HG03457 (cell line): ENCODE results near the gene LIPN.

Experiments used
- ATAC-seq: cut with Tn5 transposase; IDR thresholded peaks from one replicate; pipeline ENCODE4 v1.9.1; 2021; ENCODE audit warnings: moderate number of reproducible peaks; ENCODE audit not compliant: unreplicated experiment

Gene LIPN

GRCh38 chr10:88782222-88782621 is 22.4 kb downstream of the LIPN start:
- no peak for ATAC-seq

DNA sequence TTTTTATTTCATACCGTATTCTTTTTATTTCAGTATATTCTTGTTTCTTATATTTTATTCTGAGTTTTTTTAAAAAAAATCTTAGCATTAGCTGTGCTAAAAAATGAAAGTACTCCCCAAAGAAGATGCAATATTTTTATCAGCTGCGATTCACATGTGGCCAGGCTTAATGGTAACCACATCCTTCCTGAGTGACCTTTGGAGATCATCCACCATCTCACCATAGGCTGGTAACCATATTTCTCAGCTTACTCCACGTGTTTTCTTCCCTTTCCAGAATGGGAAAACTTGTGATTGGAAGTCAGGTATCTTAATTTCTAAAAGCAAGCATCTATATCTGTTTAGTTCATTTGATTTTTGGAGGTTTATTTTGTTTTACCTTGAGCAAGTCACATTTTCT is 23.9 kb downstream of the LIPN start:
- no peak for ATAC-seq

DNA sequence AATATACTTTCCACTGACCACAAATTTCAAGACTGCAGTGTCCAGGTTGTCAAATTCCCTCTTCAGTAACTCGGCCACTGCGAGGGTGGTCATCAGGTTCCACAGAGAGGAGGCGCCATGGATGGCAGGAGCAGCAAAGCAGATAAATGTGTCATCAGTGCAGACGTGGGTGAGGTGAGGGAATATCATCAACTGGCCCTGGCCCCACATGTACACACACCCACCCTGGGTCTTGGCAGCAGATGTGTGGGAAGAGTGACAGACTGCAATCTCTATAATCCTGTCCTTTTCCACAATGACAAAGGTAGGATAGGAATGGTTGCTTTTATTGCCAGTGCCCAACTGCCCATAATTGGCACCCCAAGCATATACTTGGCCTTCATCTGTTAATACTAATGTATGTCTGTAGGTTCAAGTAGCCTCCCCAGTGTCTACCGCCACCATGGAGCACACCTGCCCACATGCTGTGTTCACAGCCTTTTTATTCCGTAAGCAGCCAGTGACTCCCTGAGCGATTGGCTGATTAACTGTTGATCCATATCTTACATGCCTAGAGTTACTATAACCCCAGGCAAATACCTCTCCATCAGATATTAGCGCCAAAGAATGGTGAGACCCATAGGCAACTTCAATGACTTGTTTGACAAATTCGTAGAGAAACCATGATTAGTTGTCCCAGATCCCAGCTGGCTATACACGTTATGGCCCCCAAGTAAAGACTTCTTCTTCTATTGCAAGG is 26.4 kb downstream of the LIPN start:
- no peak for ATAC-seq

DNA sequence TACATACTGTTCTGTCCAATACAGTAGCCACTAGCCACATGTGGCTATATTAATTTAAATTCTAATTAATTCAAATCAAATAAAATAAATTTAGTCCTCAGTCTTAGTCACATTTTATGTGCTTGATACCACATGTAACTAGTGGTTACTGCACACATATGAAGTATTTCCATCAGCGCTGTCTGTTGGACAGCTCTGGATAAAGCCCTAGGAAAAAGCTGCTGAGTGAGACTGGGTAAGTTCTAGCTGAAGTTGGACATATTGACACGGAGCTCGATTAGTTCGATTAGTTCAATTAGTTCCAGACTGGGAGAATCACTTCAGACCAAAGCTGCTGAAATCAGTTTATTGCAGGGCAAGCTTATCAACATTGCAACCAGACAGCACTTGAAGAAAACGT is 27.6 kb downstream of the LIPN start:
- ATAC-seq = no peak

- ATAC-seq = no peak
Observed at GRCh38 chr10:88788924-88789323, 29.1 kb downstream of the LIPN start.

DNA sequence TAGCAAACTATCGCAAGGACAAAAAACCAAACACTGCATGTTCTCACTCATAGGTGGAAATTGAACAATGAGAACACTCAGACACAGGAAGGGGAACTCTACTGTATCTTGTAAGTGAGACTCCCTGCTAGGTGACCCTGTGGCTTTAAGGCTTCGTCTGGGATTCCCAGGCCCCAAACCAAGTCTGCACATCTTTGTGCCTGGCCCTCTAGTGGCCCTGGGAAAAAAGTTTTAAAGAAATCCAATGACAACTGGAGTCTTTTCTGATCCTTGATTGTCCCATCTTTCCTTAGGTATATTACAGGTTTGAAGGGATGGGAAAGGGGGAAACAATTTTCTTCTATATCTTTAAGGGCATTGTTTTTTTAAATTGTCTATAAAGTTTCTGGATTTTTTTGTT is 32.1 kb downstream of the LIPN start:
- no peak for ATAC-seq

DNA sequence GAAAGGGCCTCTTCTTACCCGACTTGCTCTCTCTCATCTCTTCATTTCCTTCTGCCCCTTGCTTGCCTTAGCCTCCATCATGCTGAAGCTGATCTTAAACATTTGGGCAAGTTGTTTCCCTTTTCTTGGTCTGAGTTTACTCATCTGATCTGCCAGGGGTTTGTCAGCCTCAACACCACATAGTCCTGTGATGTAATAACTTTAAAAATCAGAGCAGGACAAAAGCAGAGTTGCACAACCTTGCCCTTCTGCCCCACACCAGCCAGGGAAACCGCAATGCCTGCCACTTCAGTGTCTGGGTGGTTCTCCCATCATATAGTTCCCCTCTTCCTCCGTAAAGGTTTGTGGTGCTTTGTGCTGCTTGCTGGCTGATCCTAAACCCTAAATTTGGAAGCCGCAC is 32.8 kb downstream of the LIPN start:
- no peak for ATAC-seq

DNA sequence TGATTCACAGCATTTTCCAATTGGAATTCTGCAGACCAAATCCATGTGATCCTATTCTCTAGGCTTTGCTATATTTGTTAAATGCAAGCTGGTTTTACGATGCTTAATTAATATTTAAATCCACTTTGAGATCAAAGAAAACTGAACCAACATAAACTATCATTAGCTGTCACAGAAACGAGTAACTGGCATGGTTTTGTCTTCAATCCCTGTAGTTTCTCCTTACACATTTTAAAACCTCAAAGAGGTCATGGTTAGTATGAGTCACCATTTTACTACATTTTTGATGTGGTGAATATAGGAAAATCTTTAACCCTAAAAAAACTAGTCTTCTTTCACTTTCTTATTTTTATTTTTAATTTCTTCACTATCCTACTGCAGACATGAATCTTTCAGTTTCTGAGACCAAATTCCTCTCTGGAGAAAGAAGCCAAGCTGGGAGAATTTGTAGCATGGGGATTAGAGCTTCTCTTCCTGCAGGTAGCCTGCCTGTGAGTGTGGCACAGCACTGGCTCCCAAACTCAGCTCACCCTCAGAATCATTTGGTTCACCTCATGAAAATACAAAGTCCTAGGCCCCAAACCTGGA is 34.0 kb downstream of the LIPN start:
- no peak for ATAC-seq

GRCh38 chr10:88794731-88795130 is 34.9 kb downstream of the LIPN start:
- no peak for ATAC-seq

- ATAC-seq = no peak
Observed at GRCh38 chr10:88800152-88801125, 40.6 kb downstream of the LIPN start.

DNA sequence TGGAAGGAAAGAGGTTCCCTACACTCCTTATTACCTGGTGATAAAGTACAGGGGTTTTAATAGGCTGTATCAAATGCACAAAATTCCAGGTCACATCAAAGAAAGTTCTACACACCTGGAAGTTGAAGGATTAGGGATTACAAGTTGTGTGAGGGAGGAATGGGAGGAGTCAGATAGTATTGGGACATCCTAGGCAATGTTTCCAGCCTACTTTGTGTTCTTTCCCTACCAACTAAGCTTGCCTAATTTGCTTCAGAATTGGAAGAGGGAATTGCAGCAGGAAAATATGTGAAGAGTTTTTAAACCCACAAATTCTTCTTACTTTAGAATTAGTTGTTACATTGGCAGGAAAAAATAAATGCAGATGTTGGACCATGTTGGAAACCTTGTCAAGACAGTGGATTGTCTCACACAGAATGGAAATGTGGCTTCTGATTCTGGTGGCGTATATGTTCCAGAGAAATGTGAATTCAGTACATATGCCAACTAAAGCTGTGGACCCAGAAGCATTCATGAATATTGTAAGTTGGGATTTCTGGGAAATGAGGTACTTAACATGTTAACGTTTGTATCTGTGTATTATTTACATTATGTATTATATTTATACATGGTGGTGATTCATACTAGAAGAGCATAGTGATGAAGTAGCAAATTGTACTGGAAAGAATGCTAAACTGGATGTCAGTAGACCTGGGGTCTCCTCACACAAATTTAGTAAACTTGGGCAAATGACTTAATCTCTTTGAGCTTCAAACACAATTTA is 42.9 kb downstream of the LIPN start, which contains the start of gene LIPM:
Gene LIPM (plus strand): TSS at position 208 of the 763 bp plus-strand sequence. CDS start 167 bp downstream, at position 375.
- ATAC-seq = no peak

DNA sequence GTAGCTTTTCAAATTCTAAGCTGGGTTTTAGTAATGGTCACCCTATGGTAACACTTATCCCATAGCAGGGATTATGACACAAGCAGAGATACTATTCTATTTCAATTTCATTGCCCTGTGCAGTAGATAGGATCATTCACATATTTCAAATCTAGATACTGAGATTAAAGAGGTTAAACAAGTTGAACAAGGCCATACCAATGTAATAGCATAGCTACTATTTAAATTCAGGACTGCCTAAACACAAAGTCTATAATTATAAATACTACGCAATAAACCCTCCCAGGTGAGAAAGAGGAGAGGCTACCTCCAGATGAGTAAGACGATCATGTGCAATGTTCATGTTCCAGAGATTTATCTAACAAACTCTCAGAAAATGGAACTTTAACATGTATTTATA is 43.8 kb downstream of the LIPN start:
- no peak for ATAC-seq

GRCh38 chr10:88804083-88804812 is 44.4 kb downstream of the LIPN start:
- ATAC-seq = no peak

- no peak for ATAC-seq
Observed at GRCh38 chr10:88805361-88805760, 45.5 kb downstream of the LIPN start.

- ATAC-seq = no peak
Observed at GRCh38 chr10:88805924-88806323, 46.1 kb downstream of the LIPN start.

DNA sequence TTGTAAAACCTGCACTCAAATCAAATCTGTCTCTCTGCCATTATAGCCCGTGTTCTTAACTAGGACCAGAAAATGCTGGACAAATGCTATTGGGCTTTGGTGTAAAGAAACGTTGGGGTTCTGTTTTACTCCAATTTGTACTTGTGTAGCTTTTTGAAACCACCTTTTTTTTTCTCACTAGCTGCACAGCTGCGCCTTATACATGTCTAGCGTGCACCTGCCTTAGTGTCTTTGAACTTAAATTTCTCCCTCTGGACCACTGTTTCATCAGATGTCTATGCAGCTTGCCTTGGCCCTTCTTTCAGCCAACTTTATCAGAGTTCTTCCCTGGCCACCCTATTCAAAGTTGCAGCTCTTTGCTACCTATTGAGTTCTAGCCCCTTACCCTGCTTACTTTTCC is 49.8 kb downstream of the LIPN start:
- ATAC-seq = no peak

DNA sequence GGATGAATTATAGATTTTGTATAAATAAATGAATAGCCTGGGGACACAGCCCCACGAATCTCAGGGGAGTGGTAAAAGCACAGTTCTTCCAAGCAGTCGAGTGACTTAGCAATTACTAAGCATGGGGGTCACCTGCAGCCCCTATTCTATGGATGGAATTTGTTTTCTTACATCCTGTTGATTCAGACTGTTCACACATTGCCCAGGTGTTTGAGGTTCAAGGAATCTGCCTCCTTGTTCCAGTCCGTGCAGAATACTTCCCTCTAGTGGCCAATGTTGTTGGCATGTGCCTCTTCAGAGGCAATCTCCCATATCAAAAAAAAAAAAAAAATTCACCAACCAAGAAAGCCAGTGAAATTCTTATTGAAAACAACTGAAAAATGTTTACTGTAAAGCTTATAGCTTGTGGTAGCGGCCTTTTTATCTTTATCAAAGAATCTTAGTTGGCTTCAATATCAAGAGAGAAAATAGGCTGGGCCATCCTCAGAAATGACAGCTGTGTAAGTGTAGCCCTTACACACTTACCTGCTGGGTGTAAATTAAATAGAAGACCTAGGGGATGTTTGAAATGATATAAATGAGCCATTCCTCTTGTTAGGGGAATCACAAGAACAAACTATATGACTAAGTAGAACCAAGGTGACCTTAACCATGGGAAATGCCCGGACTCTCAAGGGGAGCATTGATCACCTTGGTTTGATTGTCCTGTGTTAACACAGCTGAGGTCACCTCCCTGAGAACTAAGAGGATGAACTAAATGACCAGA is 50.6 kb downstream of the LIPN start:
- ATAC-seq = no peak

DNA sequence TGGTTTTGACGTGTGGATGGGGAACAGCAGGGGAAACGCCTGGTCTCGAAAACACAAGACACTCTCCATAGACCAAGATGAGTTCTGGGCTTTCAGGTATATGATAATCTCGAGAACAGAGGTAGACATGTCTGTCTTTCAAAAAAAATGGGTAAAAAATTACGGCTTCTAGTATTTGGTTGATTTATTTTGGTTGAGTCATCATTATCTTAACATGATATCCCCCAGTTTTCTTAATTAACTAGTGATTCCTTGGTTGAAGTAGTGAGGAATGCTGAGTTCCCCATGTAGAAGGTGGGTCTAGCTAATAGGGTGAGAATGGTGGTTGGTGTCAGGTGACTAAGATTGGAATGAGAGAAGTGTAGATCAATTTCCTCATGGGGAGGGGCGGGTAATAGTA is 53.4 kb downstream of the LIPN start:
- no peak for ATAC-seq

DNA sequence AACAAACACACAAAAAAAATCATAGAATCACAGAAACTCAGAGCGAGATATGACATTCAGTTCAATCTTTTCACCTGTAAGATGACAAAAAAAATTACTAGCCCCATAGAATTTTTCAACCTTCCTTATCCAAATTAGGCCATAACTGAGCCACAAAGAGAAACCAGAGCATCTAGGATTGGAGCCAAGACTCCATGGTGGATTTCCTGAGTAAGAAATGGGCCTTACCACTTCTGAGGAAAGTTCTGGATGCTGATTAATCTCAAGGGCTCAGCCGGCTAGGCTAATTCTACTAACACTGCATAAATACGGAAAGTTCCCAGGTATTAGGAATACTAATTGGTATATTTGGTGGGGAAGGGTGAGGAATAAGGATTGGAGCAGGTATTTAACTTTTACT is 59.5 kb downstream of the LIPN start:
- ATAC-seq = no peak
